A549 (cell line): ENCODE results near the gene HS3ST5.

Experiments
- CTCF ChIP-seq: fragments of >200 bp; sonication (Bioruptor Twin); formaldehyde crosslinking; IDR thresholded peaks from 3 replicates; pipeline ENCODE4 v1.5.1; 2016
- MAX ChIP-seq: IDR thresholded peaks from 2 replicates; pipeline ENCODE4 v1.6.1; 2012
- POLR2A ChIP-seq: IDR thresholded peaks from 2 replicates; pipeline ENCODE4 v1.6.1; 2012; ENCODE audit warnings: mild to moderate bottlenecking, low read length

- TF ChIP-seq CTCF (no peak), POLR2A (no peak), MAX (no peak)
These were observed 197.7 kb downstream of the HS3ST5 start for GRCh38 chr6:114144887-114145851.
